DOHH2 (cell line): ENCODE results near the gene CCDC51.

Experiments
- EZH2phosphoT487 ChIP-seq: fragments of 200-600 bp; sonication (generic); IDR thresholded peaks from 2 replicates; pipeline ENCODE4 v1.6.1; 2017; ENCODE audit warnings: borderline replicate concordance, mild to moderate bottlenecking, antibody characterized with exemption, low read length, moderate library complexity, mixed read lengths
- TF ChIP-seq, protein P1 (sequence below): fragments of 200-600 bp; sonication (generic); IDR thresholded peaks from one replicate; pipeline ENCODE4 v1.5.1; 2014; ENCODE audit warnings: antibody characterized with exemption, mild to moderate bottlenecking, low read depth, low read length; ENCODE audit not compliant: poor library complexity, severe bottlenecking

DNA sequence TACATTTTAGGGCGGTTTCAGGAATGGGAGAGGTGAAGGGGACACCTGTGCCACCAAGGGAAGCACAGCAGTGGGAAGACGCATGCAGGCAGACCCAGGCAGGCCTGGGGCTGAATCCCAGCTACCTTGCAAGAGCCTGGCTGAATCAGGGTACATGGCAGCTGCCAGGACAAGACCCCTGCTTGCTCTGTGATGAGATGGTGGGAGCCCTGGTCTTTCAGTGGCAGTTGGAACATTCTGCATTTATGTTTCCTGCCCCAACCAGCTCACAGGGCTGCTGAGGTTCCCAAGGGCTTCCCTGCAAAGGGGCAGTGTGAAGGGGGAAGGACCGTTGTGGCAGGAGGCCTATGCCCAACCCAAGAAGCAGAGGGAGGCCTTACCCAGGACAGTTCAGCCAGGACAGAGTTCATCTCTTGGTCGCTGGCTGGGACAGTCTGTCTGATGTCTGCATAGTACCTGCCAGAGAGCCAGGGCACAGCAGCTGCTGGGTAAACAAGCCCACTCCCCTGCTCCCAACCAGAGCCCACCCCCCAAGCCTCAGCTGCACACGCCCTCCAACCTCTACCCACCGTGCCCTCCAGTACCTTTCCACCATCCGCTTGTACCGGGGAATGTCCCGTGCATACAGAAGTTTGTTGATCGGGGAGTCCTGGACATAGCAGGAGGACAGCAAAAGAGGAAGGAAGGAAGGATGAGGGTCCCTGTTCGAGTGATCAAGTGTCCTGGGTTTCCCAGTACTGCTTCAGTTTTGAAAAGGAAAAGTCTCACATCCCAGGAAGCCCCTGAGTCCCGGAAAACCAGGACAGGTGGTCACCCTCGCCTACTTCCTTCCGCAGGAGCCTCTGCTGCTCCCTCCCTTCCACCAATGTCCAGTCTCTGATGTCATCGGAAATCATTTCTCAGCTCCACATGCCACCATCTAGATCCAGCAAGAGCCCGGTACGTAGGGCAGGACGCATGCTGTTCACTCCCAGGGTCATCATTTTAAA is 33.2 kb downstream of the CCDC51 start:
- TF ChIP-seq, protein P1, sequence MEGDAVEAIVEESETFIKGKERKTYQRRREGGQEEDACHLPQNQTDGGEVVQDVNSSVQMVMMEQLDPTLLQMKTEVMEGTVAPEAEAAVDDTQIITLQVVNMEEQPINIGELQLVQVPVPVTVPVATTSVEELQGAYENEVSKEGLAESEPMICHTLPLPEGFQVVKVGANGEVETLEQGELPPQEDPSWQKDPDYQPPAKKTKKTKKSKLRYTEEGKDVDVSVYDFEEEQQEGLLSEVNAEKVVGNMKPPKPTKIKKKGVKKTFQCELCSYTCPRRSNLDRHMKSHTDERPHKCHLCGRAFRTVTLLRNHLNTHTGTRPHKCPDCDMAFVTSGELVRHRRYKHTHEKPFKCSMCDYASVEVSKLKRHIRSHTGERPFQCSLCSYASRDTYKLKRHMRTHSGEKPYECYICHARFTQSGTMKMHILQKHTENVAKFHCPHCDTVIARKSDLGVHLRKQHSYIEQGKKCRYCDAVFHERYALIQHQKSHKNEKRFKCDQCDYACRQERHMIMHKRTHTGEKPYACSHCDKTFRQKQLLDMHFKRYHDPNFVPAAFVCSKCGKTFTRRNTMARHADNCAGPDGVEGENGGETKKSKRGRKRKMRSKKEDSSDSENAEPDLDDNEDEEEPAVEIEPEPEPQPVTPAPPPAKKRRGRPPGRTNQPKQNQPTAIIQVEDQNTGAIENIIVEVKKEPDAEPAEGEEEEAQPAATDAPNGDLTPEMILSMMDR: no peak
- no peak for TF ChIP-seq EZH2phosphoT487
